CD4-positive, alpha-beta T cell treated with Interleukin-12 subunit alpha and Interleukin-12 subunit beta, for 1 hour (primary cell): ENCODE data around the gene CALM3.
"Not testable (repeated sequence)": the region's sequence is repeated elsewhere in the genome, so short reads cannot be mapped to it uniquely, and the experiment has no call there.

Experiments used
- DNase-seq: peaks from one replicate; pipeline ENCODE4 v3.0.0-alpha.2; 2020

CALM3 gene

GRCh38 chr19:46616631-46617322, 15.6 kb downstream of the CALM3 start:
- no peak for DNase-seq

GRCh38 chr19:46617601-46618000, 16.5 kb downstream of the CALM3 start:
- no peak for DNase-seq

- peak; percentile 59 for DNase-seq
Measured at GRCh38 chr19:46618670-46619231, 17.6 kb downstream of the CALM3 start.

GRCh38 chr19:46620267-46620666, 19.1 kb downstream of the CALM3 start:
- no peak for DNase-seq

- DNase-seq: no peak
Measured at GRCh38 chr19:46620716-46621115, 19.6 kb downstream of the CALM3 start.

GRCh38 chr19:46621191-46622117, 20.3 kb downstream of the CALM3 start:
- DNase-seq: no peak

- no peak for DNase-seq
Measured at GRCh38 chr19:46622118-46622446, 21.0 kb downstream of the CALM3 start.

GRCh38 chr19:46623915-46624502, 22.9 kb downstream of the CALM3 start:
- no peak for DNase-seq

- no peak for DNase-seq
Measured at GRCh38 chr19:46624958-46625661, 24.0 kb downstream of the CALM3 start, which contains the start of gene PTGIR. TSS of gene PTGIR (minus strand) at chr19:46625089. CDS start at chr19:46624225, 864 bp downstream.

GRCh38 chr19:46625731-46626130, 24.6 kb downstream of the CALM3 start:
- no peak for DNase-seq

GRCh38 chr19:46626446-46626845, 25.3 kb downstream of the CALM3 start:
- no peak for DNase-seq

GRCh38 chr19:46628970-46629369, 27.8 kb downstream of the CALM3 start:
- not testable (repeated sequence) for DNase-seq

- no peak for DNase-seq
Measured at GRCh38 chr19:46629546-46630025, 28.5 kb downstream of the CALM3 start.

- no peak for DNase-seq
Measured at GRCh38 chr19:46630586-46631205, 29.6 kb downstream of the CALM3 start.

- no peak for DNase-seq
Measured at GRCh38 chr19:46631481-46631880, 30.4 kb downstream of the CALM3 start.

GRCh38 chr19:46633130-46633529, 32.0 kb downstream of the CALM3 start:
- no peak for DNase-seq

- peak; percentile 96 for DNase-seq
Measured at GRCh38 chr19:46634045-46634655, 33.0 kb downstream of the CALM3 start.

- no peak for DNase-seq
Measured at GRCh38 chr19:46634656-46635218, 33.6 kb downstream of the CALM3 start.

- DNase-seq: peak; percentile 38
Measured at GRCh38 chr19:46635920-46636761, 35.0 kb downstream of the CALM3 start, which contains the start of gene GNG8. TSS of gene GNG8 (minus strand) at chr19:46636202. CDS start at chr19:46634682, 1,520 bp downstream.

- DNase-seq: no peak
Measured at GRCh38 chr19:46637224-46637623, 36.1 kb downstream of the CALM3 start.
